AG04449 (cell line): ENCODE results near the gene SPAG9.

Experiments
- CTCF ChIA-PET: fragments of 350-600 bp; formaldehyde crosslinking; extraction: SDS; loops from one replicate; lab custom pipeline; 2021; ENCODE audit warnings: antibody characterized with exemption; lab: Yijun Ruan, JAX
- POLR2A ChIA-PET: fragments of 400-600, 350-600 bp; formaldehyde crosslinking; extraction: SDS; loops from one replicate; lab custom pipeline; 2020; ENCODE audit warnings: antibody characterized with exemption, inconsistent platforms; lab: Yijun Ruan, JAX
- DNase-seq: peaks from one replicate; pipeline ENCODE4 v3.0.0-alpha.2; 2010; ENCODE audit warnings: low read depth, low spot score
- H3K4me3 ChIP-seq: 2 replicates; pipeline ENCODE4 v1.5.1; 2011; ENCODE audit warnings: low read depth, mild to moderate bottlenecking, control low read depth, low read length
- CTCF ChIP-seq: IDR thresholded peaks from one replicate; pipeline ENCODE4 v1.5.1; 2011; ENCODE audit warnings: mild to moderate bottlenecking, moderate library complexity, low read length, control low read depth, inconsistent platforms; ENCODE audit not compliant: insufficient read depth; ENCODE audit errors: missing control alignments

The SPAG9 gene

DNA sequence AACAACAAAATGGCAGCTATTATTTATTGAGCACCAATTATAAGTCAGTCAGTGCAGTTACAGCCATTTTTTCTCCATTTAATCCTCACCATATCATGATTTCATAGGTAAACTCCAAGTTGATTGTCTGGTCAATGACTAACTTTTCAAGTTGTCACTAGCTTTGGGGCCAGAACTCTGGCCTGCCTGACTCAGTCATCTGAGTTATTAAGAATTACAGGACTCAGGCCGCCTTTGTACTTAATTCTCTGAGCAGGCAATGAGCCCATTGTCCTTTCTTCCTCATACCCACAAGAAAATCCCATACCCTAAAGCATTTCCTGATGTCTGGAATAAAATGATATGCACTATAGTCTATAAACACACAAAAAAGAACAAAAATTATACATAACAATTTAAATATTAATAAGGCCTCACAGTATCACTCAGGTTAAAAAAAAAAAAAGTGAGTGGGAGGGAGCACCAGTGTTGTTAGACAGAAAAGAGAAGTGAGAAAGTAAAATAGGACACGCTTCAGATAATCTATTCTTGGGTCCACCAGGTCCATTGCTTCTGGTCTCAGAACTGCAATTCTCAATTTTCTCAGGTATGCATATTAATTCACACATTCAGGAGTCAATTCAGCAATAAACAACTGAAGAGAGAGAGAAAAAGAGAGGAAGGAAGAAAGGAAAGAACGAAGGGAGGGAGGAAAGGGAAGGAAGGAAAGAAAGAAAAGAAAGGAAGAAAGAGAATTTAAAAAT lies 70.2 kb downstream of the SPAG9 start:
- CTCF ChIA-PET = interaction anchor here (18.4 kb wide), 1 partner anchor 48 kb away, joined by 276 read pairs; no protein-coding TSS in a partner anchor
- no peak overlapping the region for H3K4me3 ChIP-seq
- POLR2A ChIA-PET = no interaction called here
- no peak for DNase-seq
- TF ChIP-seq CTCF = no peak

GRCh38 chr17:51046514-51047384 lies 73.9 kb downstream of the SPAG9 start:
- peak overlapping the region; percentile 49 for H3K4me3 ChIP-seq
- no peak for TF ChIP-seq CTCF
- POLR2A ChIA-PET = interaction anchor here (0.6 to 1.1 kb wide), 4 partner anchors 10 to 180 kb away, joined by 3 to 4 read pairs (median 3); partner anchors contain the start of gene TOB1
- peak; percentile 70 for DNase-seq
- CTCF ChIA-PET = interaction anchor here (1.0 to 18.4 kb wide), 7 partner anchors 9 to 106 kb away, joined by 3 to 276 read pairs (median 4); partner anchors contain the start of gene NME1

DNA sequence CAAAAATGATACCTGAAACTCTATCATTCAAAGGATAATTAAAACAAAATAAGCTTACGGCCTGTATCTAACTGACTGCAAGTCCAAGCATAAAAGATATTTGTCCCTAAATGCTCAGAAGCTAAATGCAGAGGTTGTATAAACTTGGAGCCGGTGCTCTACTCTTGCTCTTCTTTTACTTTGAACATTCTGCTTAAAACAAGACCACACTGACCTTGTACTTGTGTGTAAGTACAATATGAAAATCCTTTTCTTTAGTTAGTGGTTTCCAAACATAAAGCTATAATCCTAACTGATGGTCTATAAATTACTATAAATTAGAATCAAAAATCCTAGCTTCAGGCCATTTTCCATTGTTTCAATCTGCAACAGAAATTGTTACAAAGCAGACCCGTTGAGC lies 74.6 kb downstream of the SPAG9 start:
- ChIA-PET CTCF (interaction anchor here (1.0 to 18.4 kb wide), 7 partner anchors 10 to 107 kb away, joined by 3 to 276 read pairs (median 4); partner anchors contain the start of gene NME1), POLR2A (interaction anchor here (0.6 to 1.1 kb wide), 4 partner anchors 11 to 18 kb away, joined by 3 to 4 read pairs (median 3); no protein-coding TSS in a partner anchor)
- DNase-seq = no peak
- H3K4me3 ChIP-seq = peak overlapping the region; percentile 49
- TF ChIP-seq CTCF = no peak

- CTCF ChIA-PET = interaction anchor here (1.0 to 18.4 kb wide), 7 partner anchors 10 to 107 kb away, joined by 3 to 276 read pairs (median 4); partner anchors contain the start of gene NME1
- DNase-seq = no peak
- TF ChIP-seq CTCF = no peak
- no peak overlapping the region for H3K4me3 ChIP-seq
- POLR2A ChIA-PET = interaction anchor here (0.8 to 1.1 kb wide), 2 partner anchors 10 to 11 kb away, joined by 3 to 4 read pairs; no protein-coding TSS in a partner anchor
Observed at GRCh38 chr17:51045621-51046020, 75.0 kb downstream of the SPAG9 start.

DNA sequence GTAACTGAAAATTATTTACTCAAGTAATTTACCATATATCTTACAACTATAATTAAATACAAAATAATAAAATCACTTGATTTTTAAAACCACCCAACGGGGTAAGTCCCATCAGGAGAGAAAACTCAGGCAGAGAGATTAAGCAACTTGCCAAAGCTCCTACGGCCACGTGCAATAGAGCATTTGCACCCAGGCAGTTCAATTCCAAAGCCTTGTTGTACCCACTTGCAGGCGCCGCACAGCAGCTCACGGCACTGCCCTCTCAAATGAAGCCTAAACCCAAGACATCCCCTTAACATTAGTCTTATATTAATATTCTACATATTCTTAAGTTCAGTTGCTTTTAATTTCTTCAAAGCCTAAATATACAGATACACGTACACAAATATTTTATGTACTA lies 75.7 kb downstream of the SPAG9 start:
- CTCF ChIA-PET = interaction anchor here (1.1 to 18.4 kb wide), 5 partner anchors 11 to 108 kb away, joined by 3 to 276 read pairs (median 8); partner anchors contain the start of gene NME1
- DNase-seq = no peak
- POLR2A ChIA-PET = no interaction called here
- H3K4me3 ChIP-seq = no peak overlapping the region
- no peak for TF ChIP-seq CTCF
